VCaP (cell line): Measurements from ENCODE around the gene SLC15A1.

Experiments
- H3K27ac ChIP-seq: fragments of 450-650 bp; 2 replicates; pipeline ENCODE4 v1.5.1; 2017
- CTCF ChIP-seq: fragments of 450-650 bp; conservative IDR thresholded peaks from 2 replicates; pipeline ENCODE4 v1.5.1; 2017; ENCODE audit warnings: mild to moderate bottlenecking, moderate library complexity

The SLC15A1 gene

DNA sequence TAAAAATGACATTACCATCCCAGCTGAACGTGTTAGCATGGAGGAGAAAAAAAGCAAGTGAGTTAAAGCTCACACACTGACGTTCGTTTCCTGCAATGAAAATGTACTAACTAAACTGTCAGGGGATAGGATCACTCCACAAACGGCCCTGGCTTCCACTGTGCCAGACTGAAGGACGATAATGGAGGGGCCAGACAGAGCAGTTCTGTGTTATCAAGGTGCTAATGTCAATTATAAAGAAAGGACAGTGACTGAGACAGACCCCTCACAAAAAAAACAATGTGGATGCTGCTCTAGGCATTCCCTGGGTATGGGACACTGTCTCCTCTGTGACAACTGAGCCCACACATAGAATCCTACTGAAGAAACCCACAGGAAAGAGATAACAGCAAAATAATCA is 43.7 kb upstream of the SLC15A1 start:
- TF ChIP-seq CTCF = no peak
- H3K27ac ChIP-seq = no peak overlapping the region

DNA sequence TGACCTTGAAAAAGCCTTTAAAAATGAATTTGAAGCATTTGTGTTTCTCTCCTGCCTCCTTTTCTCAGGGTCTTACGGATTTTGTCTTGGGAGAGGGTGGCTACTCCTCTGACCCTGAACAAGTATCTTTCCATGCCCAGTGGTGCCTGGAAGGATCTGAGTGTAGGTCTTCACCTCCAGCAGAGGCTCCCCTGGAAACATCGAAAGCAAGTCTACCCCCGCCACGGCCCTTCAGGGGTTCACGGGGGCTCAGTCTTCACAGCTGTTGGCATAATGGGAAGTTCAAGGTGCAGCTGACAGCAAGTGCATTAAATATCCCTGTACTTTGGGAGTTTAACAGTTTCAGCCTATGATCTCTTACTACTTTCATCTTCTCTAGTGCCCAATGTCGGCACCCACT is 42.7 kb upstream of the SLC15A1 start:
- no peak for TF ChIP-seq CTCF
- no peak overlapping the region for H3K27ac ChIP-seq

GRCh38 chr13:98794498-98794897 is 42.0 kb upstream of the SLC15A1 start:
- no peak overlapping the region for H3K27ac ChIP-seq
- no peak for TF ChIP-seq CTCF

DNA sequence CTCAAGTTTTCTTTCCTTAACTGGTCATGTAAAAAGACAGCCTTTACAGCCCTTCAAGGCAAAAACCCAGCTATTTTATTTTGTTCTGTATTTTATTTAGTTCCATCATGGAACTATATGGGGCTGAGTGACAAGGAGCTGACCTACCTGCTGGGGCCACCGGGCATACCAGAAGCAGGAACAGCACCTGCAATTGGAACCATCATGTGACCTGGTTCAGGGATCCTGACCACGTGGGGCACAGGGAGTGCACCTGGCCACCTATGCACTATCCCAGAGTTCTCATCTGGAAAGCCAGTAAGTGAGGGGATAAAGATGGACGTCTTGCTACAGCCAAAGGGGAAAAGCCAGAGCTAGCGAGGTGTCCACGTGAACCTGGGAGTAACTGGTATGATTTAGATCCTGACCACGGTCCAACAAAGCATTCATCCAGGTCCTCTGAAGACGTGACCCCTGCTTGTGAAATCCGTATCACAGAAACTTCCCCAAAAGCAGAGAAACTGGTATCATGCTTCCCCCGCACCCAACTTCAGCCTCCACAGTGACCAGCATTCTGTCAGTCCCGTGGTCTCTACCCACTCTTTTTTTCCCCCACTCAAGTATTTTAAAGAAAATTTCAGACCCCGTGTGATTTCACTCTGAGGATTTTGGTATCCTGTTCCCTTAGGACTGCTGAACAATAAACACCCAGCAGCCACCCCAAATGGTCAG is 40.5 kb upstream of the SLC15A1 start:
- peak overlapping the region; percentile 46 for H3K27ac ChIP-seq
- TF ChIP-seq CTCF = no peak

DNA sequence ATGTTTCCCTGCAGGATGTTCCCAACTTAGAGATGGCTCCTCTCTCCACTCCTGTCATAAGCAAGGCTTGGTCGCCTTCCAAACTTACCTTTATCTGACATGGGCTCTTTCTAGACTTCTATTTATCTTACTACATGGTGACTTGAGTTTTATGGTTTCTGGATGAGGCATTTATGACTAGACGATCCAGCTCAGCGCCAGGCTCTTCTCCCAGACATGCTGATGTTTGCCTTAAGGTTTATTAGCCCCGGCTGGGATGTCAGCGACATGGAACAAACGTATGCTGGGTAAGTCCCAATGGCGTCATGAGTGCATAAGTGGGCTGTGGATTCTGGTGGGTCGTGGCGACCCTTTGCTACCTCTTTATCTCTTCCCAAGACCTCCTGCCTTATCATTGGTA is 39.8 kb upstream of the SLC15A1 start:
- peak overlapping the region; percentile 46 for H3K27ac ChIP-seq
- TF ChIP-seq CTCF = no peak

DNA sequence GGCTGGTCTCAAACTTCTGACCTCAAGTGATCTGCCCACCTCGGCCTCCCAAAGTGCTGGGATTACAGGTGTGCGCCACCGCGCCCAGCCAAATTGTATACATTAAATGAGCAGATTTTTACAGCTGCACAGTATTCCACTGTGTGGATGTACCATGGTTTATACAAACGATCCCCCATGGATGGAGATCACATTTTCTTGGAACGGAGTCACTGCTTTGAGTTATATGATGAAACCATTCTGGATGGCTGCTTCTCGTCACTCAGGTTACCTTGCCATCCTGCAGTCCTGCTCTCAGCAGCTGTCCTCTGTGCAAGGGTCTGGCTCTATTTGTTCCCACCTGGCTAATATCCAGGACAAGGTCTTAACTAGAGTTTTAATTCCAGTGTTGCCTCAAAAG is 39.1 kb upstream of the SLC15A1 start:
- TF ChIP-seq CTCF = no peak
- peak overlapping the region; percentile 46 for H3K27ac ChIP-seq

GRCh38 chr13:98787996-98788395 is 35.5 kb upstream of the SLC15A1 start:
- no peak for TF ChIP-seq CTCF
- no peak overlapping the region for H3K27ac ChIP-seq
